Neutrophil (primary cell): ENCODE measurements around the gene BTBD9.
A peak's percentile ranks its signal among the peaks of the same experiment; 100 is the strongest.

Source experiments
- H3K27ac ChIP-seq: fragments of 200-600 bp; sonication (generic); 2 replicates; pipeline ENCODE4 v1.5.1; 2016; ENCODE audit warnings: mild to moderate bottlenecking, moderate library complexity
- H3K27me3 ChIP-seq: fragments of 200-600 bp; sonication (generic); 2 replicates; pipeline ENCODE4 v1.6.0; 2016; ENCODE audit warnings: mild to moderate bottlenecking
- H3K36me3 ChIP-seq: fragments of 200-600 bp; sonication (generic); 2 replicates; pipeline ENCODE4 v1.5.1; 2017
- H3K4me1 ChIP-seq, 2 experiments: fragments of 200-600 bp in 1 of 2; sonication (generic) in 1 of 2; 1 replicate in 1 of 2; 2 replicates in 1 of 2; pipeline versions ENCODE4 v1.5.1 to v1.6.1; 2013 to 2016; ENCODE audit warnings: low read depth in 1 of 2, low read length in 1 of 2, mild to moderate bottlenecking in 1 of 2, moderate library complexity in 1 of 2; ENCODE audit not compliant: control insufficient read depth in 1 of 2, insufficient read depth in 1 of 2
- H3K4me3 ChIP-seq, 2 experiments: fragments of 200-600 bp in 1 of 2; sonication (generic) in 1 of 2; 1 replicate in 1 of 2; 2 replicates in 1 of 2; pipeline ENCODE4 v1.5.1; 2013 to 2016; ENCODE audit warnings: low read depth in 1 of 2, low read length in 1 of 2, mild to moderate bottlenecking in 1 of 2, moderate library complexity in 1 of 2
- H3K9me3 ChIP-seq: fragments of 200-600 bp; sonication (generic); 2 replicates; pipeline ENCODE4 v1.5.1; 2016
- TF ChIP-seq, protein P1 (sequence below): fragments of 200-600 bp; sonication (generic); IDR thresholded peaks from 2 replicates; pipeline ENCODE4 v1.5.1; 2016; ENCODE audit warnings: antibody characterized with exemption

Gene BTBD9

DNA sequence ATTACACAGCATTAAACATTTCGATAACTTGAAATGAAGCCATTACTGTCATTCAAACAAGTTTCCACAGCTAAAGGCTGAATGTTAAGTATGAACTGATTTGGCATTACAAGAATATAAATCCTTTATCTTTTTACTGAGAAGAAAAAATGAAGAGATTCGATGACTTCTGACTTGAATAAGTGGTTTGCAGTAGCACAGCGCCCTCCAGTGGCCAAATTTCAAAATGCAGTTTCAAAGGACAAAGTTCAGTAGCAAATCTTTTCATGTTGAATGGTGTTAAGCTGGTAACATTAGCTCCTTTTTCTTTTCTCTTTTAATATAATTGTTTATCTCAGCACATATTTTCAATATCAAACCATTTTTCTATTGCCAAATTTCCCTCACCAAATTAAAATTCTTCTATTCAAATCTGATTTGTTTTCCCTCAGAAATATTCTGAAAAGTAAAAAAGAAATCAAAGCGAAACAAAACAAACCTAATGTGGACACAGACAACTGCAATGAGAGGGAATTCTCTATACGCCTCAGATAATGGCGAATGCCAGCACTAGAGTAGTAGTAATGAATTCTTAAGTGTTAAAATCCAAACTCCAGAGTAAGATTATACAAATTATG lies 145.7 kb downstream of the BTBD9 start:
- Histone ChIP-seq H3K36me3 (no peaks in the 10 kb centered on the region), H3K27ac (no peak overlapping the region), H3K4me3 (no peak overlapping the region), H3K27me3 (no peaks in the 10 kb centered on the region), H3K9me3 (no peaks in the 10 kb centered on the region), H3K4me1 (no peaks in the 10 kb centered on the region)
- TF ChIP-seq, protein P1, sequence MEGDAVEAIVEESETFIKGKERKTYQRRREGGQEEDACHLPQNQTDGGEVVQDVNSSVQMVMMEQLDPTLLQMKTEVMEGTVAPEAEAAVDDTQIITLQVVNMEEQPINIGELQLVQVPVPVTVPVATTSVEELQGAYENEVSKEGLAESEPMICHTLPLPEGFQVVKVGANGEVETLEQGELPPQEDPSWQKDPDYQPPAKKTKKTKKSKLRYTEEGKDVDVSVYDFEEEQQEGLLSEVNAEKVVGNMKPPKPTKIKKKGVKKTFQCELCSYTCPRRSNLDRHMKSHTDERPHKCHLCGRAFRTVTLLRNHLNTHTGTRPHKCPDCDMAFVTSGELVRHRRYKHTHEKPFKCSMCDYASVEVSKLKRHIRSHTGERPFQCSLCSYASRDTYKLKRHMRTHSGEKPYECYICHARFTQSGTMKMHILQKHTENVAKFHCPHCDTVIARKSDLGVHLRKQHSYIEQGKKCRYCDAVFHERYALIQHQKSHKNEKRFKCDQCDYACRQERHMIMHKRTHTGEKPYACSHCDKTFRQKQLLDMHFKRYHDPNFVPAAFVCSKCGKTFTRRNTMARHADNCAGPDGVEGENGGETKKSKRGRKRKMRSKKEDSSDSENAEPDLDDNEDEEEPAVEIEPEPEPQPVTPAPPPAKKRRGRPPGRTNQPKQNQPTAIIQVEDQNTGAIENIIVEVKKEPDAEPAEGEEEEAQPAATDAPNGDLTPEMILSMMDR, result peak; percentile 68

- no peaks in the 10 kb centered on the region for H3K27me3 ChIP-seq
- TF ChIP-seq, protein P1, result no peak
- H3K27ac ChIP-seq, result no peak overlapping the region
- no peaks in the 10 kb centered on the region for H3K36me3 ChIP-seq
- H3K9me3 ChIP-seq, result no peaks in the 10 kb centered on the region
- H3K4me3 ChIP-seq, result no peak overlapping the region
- H3K4me1 ChIP-seq, result no peaks in the 10 kb centered on the region
Observed at GRCh38 chr6:38492031-38492430, 147.7 kb downstream of the BTBD9 start.

GRCh38 chr6:38489951-38490350 lies 149.8 kb downstream of the BTBD9 start:
- Histone ChIP-seq H3K36me3 (no peaks in the 10 kb centered on the region), H3K27ac (no peak overlapping the region), H3K4me3 (no peak overlapping the region), H3K27me3 (no peaks in the 10 kb centered on the region), H3K9me3 (no peaks in the 10 kb centered on the region), H3K4me1 (no peaks in the 10 kb centered on the region)
- TF ChIP-seq, protein P1, result no peak

GRCh38 chr6:38487423-38487822 lies 152.3 kb downstream of the BTBD9 start:
- TF ChIP-seq, protein P1, result no peak
- Histone ChIP-seq H3K27ac (no peak overlapping the region), H3K9me3 (no peaks in the 10 kb centered on the region), H3K27me3 (no peaks in the 10 kb centered on the region), H3K36me3 (no peaks in the 10 kb centered on the region), H3K4me1 (no peaks in the 10 kb centered on the region), H3K4me3 (no peak overlapping the region)

DNA sequence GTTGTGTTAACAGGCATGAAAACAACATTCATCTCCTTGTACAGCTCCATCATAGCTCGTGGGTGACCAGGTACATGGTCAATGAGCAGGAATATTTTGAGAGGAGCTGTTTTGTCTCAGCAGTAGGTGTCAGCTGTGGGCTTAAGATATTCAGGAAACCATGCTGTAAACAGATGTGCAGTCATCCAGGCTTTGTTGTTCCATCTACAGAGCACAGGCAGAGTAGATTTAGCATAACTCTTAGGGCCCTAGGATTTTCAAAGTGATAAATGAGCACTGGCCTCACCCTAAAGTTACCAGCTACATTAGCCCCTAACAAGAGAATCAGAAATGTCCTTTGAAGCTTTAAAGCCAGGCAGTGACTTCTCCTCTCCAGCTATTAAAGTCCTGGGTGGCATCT lies 154.2 kb downstream of the BTBD9 start:
- Histone ChIP-seq H3K36me3 (no peaks in the 10 kb centered on the region), H3K9me3 (no peaks in the 10 kb centered on the region), H3K4me1 (no peaks in the 10 kb centered on the region), H3K27ac (no peak overlapping the region), H3K27me3 (no peaks in the 10 kb centered on the region), H3K4me3 (no peak overlapping the region)
- TF ChIP-seq, protein P1, result no peak

DNA sequence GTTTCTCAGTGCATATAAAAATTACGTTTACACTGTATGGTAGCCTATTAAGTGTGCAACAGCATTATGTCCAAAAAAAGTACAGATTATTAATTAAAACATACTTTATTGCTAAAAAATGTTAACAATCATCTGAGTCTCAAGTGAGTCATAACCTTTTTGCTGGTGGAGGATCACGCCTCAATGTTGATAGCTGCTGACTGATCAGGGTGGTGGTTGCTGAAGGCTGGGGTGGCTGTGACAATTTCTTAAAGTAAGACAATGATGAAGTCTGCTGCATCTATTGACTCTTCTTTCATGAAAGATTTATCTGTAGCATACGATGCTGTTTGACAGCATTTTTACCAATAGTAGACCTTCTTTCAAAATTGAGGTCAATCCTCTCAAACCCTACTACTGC lies 155.1 kb downstream of the BTBD9 start:
- Histone ChIP-seq H3K4me3 (no peak overlapping the region), H3K36me3 (no peaks in the 10 kb centered on the region), H3K9me3 (no peaks in the 10 kb centered on the region), H3K27ac (no peak overlapping the region), H3K27me3 (no peaks in the 10 kb centered on the region), H3K4me1 (no peaks in the 10 kb centered on the region)
- TF ChIP-seq, protein P1, result no peak
